ENCODE data around the gene HOXA4. TPM values are rescaled to one million over a fixed set of nuclear protein-coding genes. Genes with fewer than 3 reads are reported as not detected.

The HOXA4 gene
- total RNA-seq, 3 donors from 2014 or later = 0.80 to 2.8 (median 2.0) TPM

DNA sequence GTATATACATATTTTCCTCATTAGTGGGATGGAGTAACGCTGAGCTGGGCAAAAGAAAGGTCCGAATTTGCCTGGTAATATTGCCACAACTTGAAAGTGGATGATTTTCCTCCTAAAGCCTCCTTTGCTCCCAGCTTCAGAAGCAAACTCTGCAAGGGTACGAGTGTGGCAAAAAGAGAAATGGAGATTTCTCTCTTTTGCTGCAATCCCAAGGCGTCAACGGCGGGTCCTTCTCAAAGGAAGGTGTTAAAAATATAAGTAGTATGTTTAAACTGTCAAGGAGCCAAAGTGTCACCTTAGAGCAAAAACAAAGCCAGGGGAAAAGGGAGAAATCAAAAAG lies 15.7 kb downstream of the HOXA4 start:
- H3K4me1 ChIP-seq = peaks cover 0 to 3% of the 10 kb centered on the region in 2 donors
- no peak for DNase-seq (ENCODE audit: low spot score in 2 of 2)
- peak overlapping the region; percentile 98 to 100 for H3K27ac ChIP-seq
- H3K36me3 ChIP-seq = no peaks in the 10 kb centered on the region
- H3K4me3 ChIP-seq = peak overlapping the region; percentile 28 to 90 (median 73)
- no peaks in the 10 kb centered on the region for H3K27me3 ChIP-seq
- intact Hi-C loops (cut with DNase I; ENCODE audit: low total_unique reads) = no loop called here
- TF ChIP-seq, protein P1, sequence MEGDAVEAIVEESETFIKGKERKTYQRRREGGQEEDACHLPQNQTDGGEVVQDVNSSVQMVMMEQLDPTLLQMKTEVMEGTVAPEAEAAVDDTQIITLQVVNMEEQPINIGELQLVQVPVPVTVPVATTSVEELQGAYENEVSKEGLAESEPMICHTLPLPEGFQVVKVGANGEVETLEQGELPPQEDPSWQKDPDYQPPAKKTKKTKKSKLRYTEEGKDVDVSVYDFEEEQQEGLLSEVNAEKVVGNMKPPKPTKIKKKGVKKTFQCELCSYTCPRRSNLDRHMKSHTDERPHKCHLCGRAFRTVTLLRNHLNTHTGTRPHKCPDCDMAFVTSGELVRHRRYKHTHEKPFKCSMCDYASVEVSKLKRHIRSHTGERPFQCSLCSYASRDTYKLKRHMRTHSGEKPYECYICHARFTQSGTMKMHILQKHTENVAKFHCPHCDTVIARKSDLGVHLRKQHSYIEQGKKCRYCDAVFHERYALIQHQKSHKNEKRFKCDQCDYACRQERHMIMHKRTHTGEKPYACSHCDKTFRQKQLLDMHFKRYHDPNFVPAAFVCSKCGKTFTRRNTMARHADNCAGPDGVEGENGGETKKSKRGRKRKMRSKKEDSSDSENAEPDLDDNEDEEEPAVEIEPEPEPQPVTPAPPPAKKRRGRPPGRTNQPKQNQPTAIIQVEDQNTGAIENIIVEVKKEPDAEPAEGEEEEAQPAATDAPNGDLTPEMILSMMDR (IDR thresholded peaks at IDR 0.05) = no peak
- no peak for TF ChIP-seq POLR2A (IDR thresholded peaks at IDR 0.05)
- no peak for TF ChIP-seq POLR2AphosphoS5 (IDR thresholded peaks at IDR 0.05)
- H3K9me3 ChIP-seq = no peaks in the 10 kb centered on the region

DNA sequence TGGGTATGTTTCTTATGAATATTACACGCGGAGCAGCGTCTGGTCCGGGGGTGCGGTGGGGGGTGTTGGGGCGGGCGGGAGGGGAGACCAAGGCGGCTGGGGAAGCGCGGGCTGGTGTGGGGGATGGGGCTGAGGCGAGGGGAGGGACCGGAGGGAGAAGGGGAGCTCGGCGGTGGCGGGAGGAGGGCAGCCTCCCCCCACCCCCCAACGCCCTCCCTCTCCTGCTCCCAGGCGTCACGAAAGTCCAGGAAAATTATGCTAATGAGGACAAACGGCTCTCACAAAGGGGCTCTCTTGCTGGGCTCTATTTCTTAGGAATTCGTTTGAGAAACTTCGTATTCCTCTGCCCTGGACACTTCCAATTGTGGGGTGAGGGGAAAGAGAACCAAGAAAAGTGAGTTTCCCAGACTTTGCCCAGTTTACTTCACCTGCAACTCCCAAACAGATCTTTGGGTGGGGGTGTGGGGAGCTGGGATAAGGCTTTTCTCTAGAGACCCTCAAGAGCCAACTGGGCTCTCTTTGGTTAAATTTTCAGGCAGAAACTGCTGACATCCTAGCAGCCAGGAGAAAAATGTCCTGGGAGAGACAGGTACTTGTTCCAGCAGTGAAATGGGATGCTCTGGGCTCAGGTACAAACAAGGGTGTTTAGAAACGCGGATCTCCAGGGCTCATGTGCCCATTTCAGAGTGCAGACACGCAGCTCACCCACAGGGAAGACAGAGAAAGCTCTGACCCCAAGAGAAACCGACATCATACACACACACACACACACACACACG lies 16.4 kb downstream of the HOXA4 start:
- intact Hi-C loops (cut with DNase I; ENCODE audit: low total_unique reads) = no loop called here
- no peaks in the 10 kb centered on the region for H3K36me3 ChIP-seq
- no peak for TF ChIP-seq POLR2AphosphoS5 (IDR thresholded peaks at IDR 0.05)
- TF ChIP-seq, protein P1 (IDR thresholded peaks at IDR 0.05) = peak in 1 of 3 donors; percentile 18
- peak in 1 of 2 donors; percentile 64 for DNase-seq (ENCODE audit: low spot score in 2 of 2)
- H3K9me3 ChIP-seq = no peaks in the 10 kb centered on the region
- peaks cover 0 to 3% of the 10 kb centered on the region in 2 donors for H3K4me1 ChIP-seq
- H3K27ac ChIP-seq = peak overlapping the region; percentile 98 to 100
- H3K27me3 ChIP-seq = no peaks in the 10 kb centered on the region
- H3K4me3 ChIP-seq = peak overlapping the region; percentile 54 to 90 (median 73)

DNA sequence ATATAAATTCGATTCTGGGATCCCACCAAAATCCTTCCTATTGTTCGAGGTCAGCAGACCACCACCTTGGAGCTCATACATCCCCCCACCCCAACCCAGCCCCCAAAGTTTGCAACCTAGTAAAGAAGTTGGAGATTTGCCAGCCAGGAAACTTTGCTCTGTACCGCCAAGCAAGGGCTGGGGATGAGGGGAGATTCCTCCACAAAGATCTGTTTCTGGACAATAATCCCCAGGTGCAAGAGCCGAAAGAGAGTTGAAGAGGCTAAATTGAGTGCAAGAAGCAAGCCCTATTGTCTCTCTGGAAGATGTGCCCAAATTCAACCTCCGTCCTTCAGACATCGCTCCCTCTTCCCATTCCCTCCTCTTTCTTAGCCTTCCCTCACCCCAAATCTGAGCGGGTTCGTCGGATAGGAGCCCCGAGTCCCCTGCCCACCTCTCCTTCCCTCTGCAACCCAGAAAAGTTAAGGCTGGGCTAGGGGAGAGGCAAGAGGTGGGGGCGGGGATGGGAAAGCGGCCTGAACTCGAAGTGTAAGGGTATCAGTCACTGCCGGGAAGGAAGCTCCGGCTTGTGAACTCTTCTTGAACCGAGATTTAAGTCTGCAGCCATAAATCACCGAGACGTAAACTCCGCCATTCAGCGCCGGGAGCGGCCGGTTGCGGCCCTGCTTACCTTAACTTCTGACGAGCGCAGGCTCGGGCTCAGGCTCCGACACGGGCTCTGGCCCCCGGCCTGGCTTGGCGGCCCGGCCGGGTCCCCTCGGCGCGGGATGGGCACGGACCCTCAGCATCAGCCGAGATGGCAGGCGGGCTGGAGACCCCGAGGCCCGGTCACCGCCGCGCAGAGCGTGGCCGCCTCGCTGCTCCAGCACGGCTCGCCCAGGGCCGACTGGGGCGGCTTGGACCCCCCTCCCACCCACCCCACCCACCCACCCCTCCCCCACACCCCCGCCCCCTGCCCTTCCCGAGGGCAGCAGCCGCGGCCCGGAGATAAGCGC lies 17.3 kb downstream of the HOXA4 start:
- Histone ChIP-seq H3K9me3 (no peaks in the 10 kb centered on the region), H3K36me3 (no peaks in the 10 kb centered on the region), H3K27me3 (no peaks in the 10 kb centered on the region), H3K4me3 (peak overlapping the region; percentile 54 to 90 (median 73)), H3K27ac (peak overlapping the region; percentile 98 to 100), H3K4me1 (no peaks in the 10 kb centered on the region)
- peak in 1 of 2 donors; percentile 23 for DNase-seq (ENCODE audit: low spot score in 2 of 2)
- TF ChIP-seq POLR2AphosphoS5 (IDR thresholded peaks at IDR 0.05) = peak; percentile 40 to 57 (median 48)
- no peak for TF ChIP-seq POLR2A (IDR thresholded peaks at IDR 0.05)
- TF ChIP-seq, protein P1 (IDR thresholded peaks at IDR 0.05) = no peak
- intact Hi-C loops (cut with DNase I; ENCODE audit: low total_unique reads) = no loop called here

GRCh38 chr7:27112361-27112760 lies 18.2 kb downstream of the HOXA4 start:
- H3K9me3 ChIP-seq = no peaks in the 10 kb centered on the region
- H3K27ac ChIP-seq = peak overlapping the region; percentile 98 to 100
- H3K27me3 ChIP-seq = no peaks in the 10 kb centered on the region
- intact Hi-C loops (cut with DNase I; ENCODE audit: low total_unique reads) = no loop called here
- H3K36me3 ChIP-seq = no peaks in the 10 kb centered on the region
- DNase-seq (ENCODE audit: low spot score in 2 of 2) = no peak
- TF ChIP-seq POLR2A (IDR thresholded peaks at IDR 0.05) (no peak), POLR2AphosphoS5 (IDR thresholded peaks at IDR 0.05) (no peak)
- TF ChIP-seq, protein P1 (IDR thresholded peaks at IDR 0.05) = no peak
- peak overlapping the region in 2 of 3 donors; percentile 73 to 90 for H3K4me3 ChIP-seq
- H3K4me1 ChIP-seq = no peaks in the 10 kb centered on the region
